T-helper 1 cell treated with Interleukin-12 subunit alpha and Interleukin-12 subunit beta and Interleukin-4 antibody, amounts not matched to agents 30 ng/mL and 1 ng/mL, for 36 hours (primary cell): ENCODE data around the gene SP140L. TPM values are rescaled to one million over a fixed set of nuclear protein-coding genes. Genes with fewer than 3 reads are reported as not detected.
"Not testable (repeated sequence)": the region's sequence is repeated elsewhere in the genome, so short reads cannot be mapped to it uniquely, and the experiment has no call there.

ENCODE experiments used
- intact Hi-C: fragments of 100-400 bp; cut with micrococcal nuclease; formaldehyde crosslinking; loops from one replicate; pipeline ENCODE4 v1.15.1; 2024
- total RNA-seq: library from RNA; stranded (reverse); gene quantifications from 2 replicates; pipeline ENCODE4 v1.2.3, GENCODE V29; 2022

The SP140L gene
- total RNA-seq, 1 donor from 2014 or later: 114 TPM

DNA sequence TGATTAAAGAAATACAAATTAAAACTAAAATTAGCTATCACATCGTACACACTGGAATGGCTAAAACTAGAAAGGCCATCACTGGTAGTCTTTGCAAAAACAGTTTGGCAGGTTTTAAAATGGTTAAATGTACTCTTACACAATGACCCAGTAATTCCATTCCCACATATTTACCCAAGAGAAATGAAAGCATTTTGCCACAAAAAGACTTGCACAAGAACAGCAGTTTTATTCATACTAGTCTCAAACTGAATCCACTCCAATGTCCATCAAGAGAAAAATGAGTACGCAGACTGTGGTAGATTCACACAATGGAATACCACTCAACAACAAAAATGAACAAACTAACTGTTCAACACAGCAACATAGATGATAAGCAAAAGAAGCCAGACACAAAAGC lies 29.1 kb downstream of the SP140L start:
- intact Hi-C loops: no loop called here

- intact Hi-C loops: no loop called here
Measured at GRCh38 chr2:230358305-230358704, 31.3 kb downstream of the SP140L start.

DNA sequence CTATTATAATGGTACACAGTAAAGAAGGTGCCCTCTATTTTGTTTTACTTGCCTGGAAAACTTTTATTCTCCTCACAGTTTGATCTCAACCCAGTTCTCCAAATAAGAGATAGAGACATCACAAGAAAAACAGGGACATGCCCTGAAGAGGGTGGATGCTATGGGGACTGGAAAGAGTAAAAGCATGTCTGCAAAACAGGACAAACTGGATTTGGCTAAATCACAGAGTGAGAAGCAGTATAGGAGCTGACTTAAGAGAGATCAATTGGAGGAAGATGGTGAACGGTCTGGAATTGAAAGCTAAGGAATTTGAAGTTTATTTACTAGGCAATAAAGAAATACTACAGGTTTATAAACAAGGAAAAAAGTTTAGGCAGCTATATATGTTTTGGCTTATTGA lies 33.0 kb downstream of the SP140L start:
- intact Hi-C loops: loop anchor here (5.0 kb wide), 1 partner anchor 33 kb away; the partner anchor contains the start of gene SP140L

- intact Hi-C loops: loop anchor here (1.0 to 5.0 kb wide), 2 partner anchors 14 to 35 kb away; partner anchors contain the start of gene SP140L
Measured at GRCh38 chr2:230362030-230362691, 35.2 kb downstream of the SP140L start.

DNA sequence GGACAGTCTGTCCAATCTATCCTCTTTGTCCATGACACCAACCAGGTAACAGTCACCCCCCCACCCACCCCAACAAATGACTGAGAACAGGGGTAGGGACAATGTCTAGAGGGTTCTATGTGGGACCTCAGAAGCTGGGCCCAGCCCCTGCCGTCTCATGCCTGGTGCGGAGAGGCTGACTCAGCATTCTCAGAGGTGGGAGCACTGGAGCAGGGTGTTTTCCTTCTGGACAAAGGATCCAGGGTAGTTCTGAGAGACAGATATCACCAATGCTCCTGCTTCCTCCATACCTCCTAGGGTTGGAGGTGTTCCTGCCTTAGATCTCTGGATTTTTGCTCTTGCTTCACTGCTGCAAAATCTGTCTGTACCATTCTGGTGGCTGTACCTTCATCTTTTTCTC lies 55.1 kb downstream of the SP140L start:
- intact Hi-C loops: no loop called here

DNA sequence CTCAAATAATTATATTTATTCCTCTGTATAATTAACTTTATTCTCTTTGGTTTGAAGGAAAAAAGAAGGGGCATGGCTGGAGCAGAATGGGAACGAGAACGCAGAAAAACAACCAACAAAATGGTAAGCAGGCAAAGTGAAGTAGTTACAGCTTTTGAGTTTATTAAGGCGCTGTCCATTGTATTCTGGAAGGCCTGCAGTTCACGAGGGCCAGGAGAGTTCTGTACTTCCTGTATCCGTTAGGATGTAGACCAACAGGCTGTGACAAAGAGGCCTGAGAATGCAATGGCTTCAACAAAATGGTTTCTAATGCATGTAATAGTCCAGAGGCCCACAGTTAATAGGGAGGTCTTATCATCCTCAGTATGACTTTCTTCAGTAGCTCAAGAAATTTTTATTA lies 56.5 kb downstream of the SP140L start:
- intact Hi-C loops: no loop called here

DNA sequence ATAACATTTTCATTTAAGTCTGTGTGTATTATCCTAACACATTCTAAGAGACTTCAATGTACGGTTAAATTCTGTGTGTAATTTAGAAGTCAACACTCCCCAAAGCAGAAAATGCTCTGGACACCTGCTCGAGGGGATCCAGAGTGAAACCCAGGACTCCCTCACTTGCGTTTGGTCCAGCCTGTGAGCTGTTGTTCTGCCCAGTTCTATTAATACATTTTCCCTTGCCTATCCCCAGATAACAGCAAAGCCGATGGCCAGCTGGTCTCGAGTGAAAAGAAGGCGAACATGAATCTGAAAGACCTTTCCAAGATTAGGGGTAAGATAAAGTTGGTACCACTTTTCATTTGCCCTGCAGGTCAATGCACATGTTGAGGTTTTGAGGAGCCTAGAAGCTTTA lies 58.0 kb downstream of the SP140L start:
- intact Hi-C loops: no loop called here

DNA sequence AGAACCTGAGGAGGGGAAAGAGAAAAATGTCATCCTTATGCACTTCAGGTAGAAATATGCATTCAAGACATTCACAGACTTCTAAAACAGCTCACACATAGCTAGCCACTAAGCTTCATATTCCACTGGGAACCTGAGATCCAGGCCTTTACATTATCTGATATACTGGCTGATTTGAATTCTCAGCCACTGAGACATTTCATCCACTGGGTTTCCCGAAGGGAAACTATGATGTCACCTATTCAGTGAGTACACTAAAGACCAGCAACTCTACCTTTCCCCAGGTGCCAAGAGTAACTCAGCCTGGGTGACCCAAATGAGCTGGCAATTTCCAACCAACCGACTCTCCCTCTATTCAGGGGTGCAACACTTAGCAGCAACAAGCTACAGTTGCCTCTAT lies 67.3 kb downstream of the SP140L start:
- intact Hi-C loops: no loop called here

- intact Hi-C loops: not testable (repeated sequence)
Measured at GRCh38 chr2:230398698-230399097, 71.7 kb downstream of the SP140L start.

- intact Hi-C loops: no loop called here
Measured at GRCh38 chr2:230400041-230400440, 73.0 kb downstream of the SP140L start.

DNA sequence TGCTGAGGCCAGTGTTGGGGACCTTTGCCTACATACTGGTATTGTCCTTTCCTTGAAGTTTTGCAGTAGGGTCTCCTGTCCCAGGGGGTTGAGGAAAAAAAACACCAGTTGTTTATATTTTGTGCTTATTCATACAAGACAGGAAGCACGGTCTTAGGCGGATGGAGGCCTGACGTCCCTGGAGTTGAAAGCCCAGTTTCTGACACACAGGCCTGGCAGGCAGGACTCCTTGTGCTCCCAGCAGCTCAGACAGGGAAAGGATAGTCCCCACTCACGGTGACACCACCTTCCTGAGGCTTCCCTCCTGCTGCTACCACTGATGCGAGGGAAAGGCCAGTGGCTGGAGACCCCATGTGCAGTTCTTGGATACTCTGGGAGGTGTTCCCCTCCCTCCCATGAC lies 73.5 kb downstream of the SP140L start:
- intact Hi-C loops: no loop called here

DNA sequence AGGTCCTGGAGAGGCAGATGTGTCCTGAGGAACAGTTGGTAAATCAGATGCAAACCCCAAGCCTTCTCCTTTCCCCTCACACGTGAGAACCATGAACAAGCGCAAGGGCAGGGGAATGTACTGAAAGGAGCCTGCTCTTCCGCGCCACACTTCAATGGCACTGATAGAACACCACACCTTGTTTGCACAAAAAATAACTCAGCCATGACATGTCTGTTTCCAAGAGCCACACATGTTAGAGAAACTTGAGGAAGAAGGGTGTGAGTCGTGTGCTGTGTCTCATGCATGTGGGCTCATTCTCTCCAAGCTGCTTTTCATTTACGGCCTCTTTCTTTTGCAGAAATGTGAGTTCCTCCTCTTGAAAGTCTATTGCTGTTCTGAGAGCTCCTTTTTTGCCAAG lies 74.0 kb downstream of the SP140L start:
- intact Hi-C loops: not testable (repeated sequence)

- intact Hi-C loops: no loop called here
Measured at GRCh38 chr2:230403746-230404145, 76.8 kb downstream of the SP140L start.

DNA sequence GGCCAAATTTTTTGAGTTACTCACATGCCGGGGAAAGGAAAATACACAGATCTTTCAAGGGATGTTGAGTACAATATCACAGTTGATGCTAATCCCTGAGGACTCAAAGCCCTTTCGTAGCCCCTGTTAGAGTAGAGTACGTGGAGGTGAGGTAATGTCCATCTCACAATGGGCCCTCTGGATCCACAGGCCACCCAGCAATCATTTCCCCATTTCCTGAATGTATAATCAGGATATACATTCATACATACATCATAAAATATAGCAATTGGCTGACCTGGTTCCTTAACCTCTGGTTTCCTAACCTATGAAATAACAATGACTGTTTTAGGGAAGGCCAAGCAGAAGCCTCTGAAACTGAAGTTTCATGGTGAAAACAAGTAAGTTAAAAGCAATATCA lies 78.8 kb downstream of the SP140L start:
- intact Hi-C loops: no loop called here

DNA sequence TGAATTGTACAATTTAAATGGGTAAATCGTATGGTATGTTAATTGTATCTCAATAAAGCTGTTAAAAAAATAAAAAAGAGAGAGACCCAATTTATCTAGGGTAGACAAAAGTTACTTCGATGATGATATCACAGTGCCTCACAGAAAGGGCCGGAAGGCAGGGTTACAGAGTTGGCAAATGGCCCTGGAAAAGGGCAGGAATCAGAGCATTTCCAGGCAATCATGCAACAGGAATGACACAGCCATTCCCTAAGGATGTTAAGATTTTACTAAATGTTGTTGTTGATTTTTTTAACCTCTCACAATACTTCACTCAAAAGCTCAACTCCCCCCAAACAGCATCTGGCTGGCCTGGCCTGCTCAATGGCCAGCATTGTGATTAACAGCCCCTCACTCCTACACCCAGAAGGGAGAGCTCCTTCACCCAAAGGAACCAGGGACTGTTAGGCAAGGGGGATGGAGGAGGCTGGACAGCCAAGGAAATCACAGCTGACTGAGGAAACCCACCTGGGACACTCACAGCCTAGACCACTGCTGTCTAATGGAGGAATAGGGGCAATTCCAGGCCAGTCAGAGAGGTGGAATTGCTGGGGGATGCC lies 81.3 kb downstream of the SP140L start:
- intact Hi-C loops: no loop called here

- intact Hi-C loops: not testable (repeated sequence)
Measured at GRCh38 chr2:230409316-230409715, 82.3 kb downstream of the SP140L start.

GRCh38 chr2:230410263-230410662 lies 83.3 kb downstream of the SP140L start:
- intact Hi-C loops: no loop called here

DNA sequence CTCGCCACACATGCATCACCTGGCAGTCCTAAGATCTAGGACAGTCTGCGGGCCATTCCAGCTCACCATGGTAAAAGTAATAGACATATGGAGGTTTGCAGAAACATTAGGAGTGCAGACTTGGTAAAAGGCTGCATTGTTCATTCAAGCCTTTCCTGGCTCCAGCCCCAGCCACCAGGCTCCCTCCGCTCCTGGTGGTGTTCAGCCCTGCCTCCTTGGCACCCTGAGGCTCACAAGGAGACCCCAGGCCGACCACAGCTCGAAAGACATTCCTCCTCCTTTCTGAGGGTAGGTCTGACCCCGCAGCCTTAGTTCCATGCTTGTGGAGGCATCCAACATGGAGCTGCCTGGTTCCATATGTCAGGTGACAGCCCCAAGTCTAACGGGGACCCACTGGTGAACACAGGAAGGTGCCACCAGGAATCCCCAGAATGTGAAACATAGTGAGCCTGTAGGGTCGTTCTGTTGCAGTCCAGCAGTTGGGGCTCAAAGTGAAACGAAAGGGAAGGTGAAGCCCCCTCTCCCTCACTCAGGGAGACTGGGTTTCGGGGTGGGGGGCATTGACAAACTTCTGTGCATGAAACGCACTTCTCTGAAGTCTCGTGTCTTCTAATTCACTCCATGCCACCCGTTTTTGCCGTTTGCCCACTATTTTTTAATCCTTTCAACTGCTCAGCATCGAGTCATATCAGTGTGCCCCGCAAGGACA lies 84.0 kb downstream of the SP140L start:
- intact Hi-C loops: loop anchor here (1.0 kb wide), 4 partner anchors 63 to 248 kb away; partner anchors contain the start of gene SP140L

DNA sequence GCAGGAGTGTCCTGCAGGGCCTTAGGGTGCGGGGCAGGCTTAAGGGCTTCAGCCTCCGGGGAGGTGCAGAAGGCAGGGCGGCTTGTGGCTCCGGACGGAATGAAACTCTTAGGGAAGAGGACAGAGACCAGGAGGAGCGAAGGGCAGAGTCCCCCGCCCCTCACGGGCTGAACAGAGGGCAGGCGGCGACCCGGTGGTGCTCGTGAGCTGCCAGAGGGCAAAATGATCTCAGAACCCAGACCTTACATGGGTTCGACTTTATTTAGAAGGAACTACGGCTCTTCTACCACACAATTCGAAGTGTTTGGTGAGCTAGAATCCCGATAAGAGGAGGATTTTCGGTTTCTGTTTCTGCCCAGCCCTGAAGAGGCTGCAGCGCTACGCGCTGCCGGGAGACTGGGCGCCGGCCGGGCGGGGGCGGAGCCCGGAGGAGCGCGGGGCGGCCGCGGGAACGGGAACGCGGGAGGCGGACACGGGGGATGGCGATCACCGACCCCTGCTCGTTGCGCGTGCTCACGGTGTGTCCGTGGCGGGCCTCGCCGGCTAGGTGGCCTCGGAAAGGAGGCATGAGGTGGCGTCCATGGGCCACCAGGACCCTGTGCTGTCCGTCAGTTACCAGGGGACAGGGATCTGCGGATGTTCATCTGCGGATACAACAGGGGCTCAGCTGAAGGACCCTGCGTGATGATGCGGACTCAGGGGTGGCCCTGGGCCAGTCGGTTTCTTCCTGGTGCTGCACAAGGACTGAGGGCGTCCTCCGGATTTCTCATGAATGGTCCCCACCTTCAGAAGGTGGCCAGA lies 84.8 kb downstream of the SP140L start:
- intact Hi-C loops: loop anchor here (1.0 kb wide), 4 partner anchors 63 to 248 kb away; partner anchors contain the start of gene SP140L

DNA sequence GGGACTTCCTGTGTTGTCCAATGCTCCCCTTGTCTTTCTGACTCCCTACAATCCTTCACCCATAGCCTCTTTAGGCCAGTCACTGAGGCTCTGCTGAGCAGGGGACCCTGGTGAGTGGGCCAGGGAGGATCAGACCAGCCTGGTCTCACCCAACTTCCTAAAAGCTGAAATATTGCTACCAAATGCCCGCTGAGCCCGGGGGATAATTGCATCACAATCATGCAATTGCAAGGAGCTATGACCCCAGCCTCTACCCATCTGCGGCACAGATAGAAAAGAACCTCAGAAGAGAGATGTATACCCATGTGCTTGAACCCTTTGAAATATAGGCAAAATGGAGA lies 85.3 kb downstream of the SP140L start:
- intact Hi-C loops: no loop called here

DNA sequence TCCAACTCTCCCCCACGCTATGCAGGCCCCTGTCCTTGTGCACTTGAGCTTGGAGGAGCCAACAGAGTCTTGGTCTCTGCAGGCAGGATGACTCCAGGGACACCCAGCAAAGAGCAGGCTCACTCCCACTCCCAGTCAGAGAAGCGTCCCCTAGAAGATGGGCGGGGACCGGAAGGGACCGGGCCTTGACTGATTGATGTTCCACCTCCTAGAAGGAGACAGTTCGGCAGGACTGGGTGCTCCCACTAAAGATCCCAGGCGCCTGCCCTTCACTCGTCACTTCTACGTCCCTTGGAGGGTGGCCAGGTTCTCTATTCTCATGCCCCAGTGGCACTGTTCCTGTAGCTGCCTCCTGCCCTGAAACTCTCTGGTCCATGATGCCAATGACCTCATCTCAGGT lies 85.9 kb downstream of the SP140L start:
- intact Hi-C loops: no loop called here

GRCh38 chr2:230413479-230413878 lies 86.5 kb downstream of the SP140L start:
- intact Hi-C loops: no loop called here
